ENCODE results near the gene SAMD15. TPM values are rescaled to one million over a fixed set of nuclear protein-coding genes. Genes with fewer than 3 reads are reported as not detected.

Gene SAMD15
- total RNA-seq, 2 experiments from 2014 or later: 0.34 TPM; not detected in 1

DNA sequence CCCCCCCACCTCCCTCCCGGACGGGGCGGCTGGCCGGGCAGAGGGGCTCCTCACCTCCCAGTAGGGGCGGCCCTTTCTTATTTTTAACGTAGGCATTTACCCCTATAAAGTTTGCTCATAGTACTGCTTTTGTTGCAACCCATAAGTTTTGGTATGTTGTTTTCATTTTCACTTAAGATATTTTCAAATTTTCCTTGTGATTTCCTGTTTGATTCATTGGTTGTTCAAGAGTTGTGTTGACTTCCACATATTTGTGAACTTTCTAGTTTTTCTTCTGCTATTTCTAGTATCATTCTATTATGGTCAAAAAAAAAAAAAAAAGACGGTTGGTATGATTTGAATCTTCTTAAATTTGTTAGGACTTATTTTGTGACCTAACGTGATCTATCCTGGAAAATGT lies 39.7 kb downstream of the SAMD15 start:
- Histone ChIP-seq H3K27ac (ENCODE audit: low read depth in 1 of 2, low read length in 2 of 2) (no peak overlapping the region), H3K4me3 (ENCODE audit: low read length) (no peak overlapping the region), H3K9me3 (ENCODE audit: control insufficient read depth in 1 of 2, insufficient read depth in 1 of 2, low read length in 2 of 2) (peaks cover 14 to 17% of the 10 kb centered on the region in 2 experiments), H3K36me3 (ENCODE audit: insufficient read depth, low read length) (no peaks in the 10 kb centered on the region), H3K27me3 (ENCODE audit: control insufficient read depth in 1 of 2, insufficient read depth in 2 of 2, low read length in 2 of 2) (no peaks in the 10 kb centered on the region), H3K4me1 (ENCODE audit: insufficient read depth, low read length) (no peaks in the 10 kb centered on the region)
- no peak for DNase-seq
- no peak overlapping the region for H3K4me3 Mint-ChIP-seq
- ChIA-PET POLR2A (no interaction called here), CTCF (no interaction called here)
- no peak overlapping the region for H3K27ac Mint-ChIP-seq
- no peak for TF ChIP-seq CTCF (IDR thresholded peaks at IDR 0.05)
- H3K4me1 Mint-ChIP-seq (ENCODE audit: low read depth): no peaks in the 10 kb centered on the region
- H3K27me3 Mint-ChIP-seq: no peaks in the 10 kb centered on the region
- peaks cover 25% of the 10 kb centered on the region for H3K36me3 Mint-ChIP-seq (ENCODE audit: low read depth)
- intact Hi-C loops (cut with DNase I, micrococcal nuclease): no loop called here
- H3K9me3 Mint-ChIP-seq: peaks cover 14% of the 10 kb centered on the region
- ATAC-seq (ENCODE audit: poor library complexity): no peak

DNA sequence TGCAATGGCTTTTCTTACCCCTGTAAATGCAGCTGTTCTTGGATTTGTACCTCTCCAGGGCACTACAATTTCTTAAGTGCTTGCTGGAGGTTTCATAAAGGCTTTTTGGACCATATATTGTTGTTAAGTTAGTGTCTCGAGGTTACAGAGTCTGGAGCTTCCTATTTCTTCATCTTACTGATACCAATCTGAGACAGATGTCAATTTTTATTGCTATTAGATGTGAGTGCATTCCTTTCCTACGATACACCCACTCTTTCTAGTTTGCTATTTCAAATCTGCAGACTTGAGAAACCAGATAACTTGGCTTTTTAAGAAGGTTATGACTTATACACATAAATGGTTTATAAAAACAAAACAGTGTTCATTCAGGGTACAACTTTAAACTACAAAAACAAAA lies 44.0 kb downstream of the SAMD15 start:
- Histone ChIP-seq H3K9me3 (ENCODE audit: control insufficient read depth in 1 of 2, insufficient read depth in 1 of 2, low read length in 2 of 2) (peaks cover 14 to 17% of the 10 kb centered on the region in 2 experiments), H3K4me3 (ENCODE audit: low read length) (no peak overlapping the region), H3K27ac (ENCODE audit: low read depth in 1 of 2, low read length in 2 of 2) (no peak overlapping the region), H3K36me3 (ENCODE audit: insufficient read depth, low read length) (peaks cover 34% of the 10 kb centered on the region), H3K27me3 (ENCODE audit: control insufficient read depth in 1 of 2, insufficient read depth in 2 of 2, low read length in 2 of 2) (no peaks in the 10 kb centered on the region), H3K4me1 (ENCODE audit: insufficient read depth, low read length) (no peaks in the 10 kb centered on the region)
- Mint-ChIP-seq H3K36me3 (ENCODE audit: low read depth) (peaks cover 69% of the 10 kb centered on the region), H3K27ac (no peak overlapping the region), H3K4me1 (ENCODE audit: low read depth) (no peaks in the 10 kb centered on the region), H3K4me3 (no peak overlapping the region), H3K9me3 (peaks cover 14% of the 10 kb centered on the region), H3K27me3 (no peaks in the 10 kb centered on the region)
- no peak for TF ChIP-seq CTCF (IDR thresholded peaks at IDR 0.05)
- ChIA-PET POLR2A (interaction anchor here (0.9 kb wide), 1 partner anchor 16 kb away, joined by 3 read pairs; no protein-coding TSS in a partner anchor), CTCF (no interaction called here)
- ATAC-seq (ENCODE audit: poor library complexity) (no peak), DNase-seq (no peak)
- intact Hi-C loops (cut with DNase I, micrococcal nuclease): no loop called here

DNA sequence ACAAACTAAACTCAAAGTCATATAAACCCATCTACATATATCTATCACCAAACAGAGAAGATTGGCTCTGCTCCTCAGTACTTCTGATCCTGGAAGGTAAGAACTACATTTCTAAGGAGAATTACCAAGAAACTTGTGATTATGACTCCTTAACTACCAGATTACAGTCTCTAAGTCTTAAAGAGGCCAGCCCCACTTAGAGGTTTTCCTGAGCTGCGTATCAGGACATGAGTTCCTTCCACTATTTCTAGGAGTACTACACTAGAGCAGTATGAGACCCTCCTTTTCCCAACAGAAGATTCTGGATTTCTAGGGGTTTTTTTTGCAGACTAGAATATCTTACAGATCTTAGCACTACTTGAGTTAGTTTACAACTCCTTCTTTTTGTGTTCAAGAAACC lies 46.2 kb downstream of the SAMD15 start, which contains the start of gene NOXRED1:
Gene NOXRED1 (minus strand): TSS at position 101 of the 400 bp plus-strand sequence. CDS start 634 bp downstream, outside the sequence.
- POLR2A ChIA-PET: no interaction called here

More for the DNA sequence above, 46.2 kb downstream of the SAMD15 start, which contains the start of gene NOXRED1:
- H3K4me3 ChIP-seq (ENCODE audit: low read length): no peak within 1 kb of the TSS
- Mint-ChIP-seq H3K36me3 (ENCODE audit: low read depth) (peaks cover 91% of the 10 kb centered on the region), H3K4me1 (ENCODE audit: low read depth) (no peaks in the 10 kb centered on the region), H3K27me3 (no peaks in the 10 kb centered on the region), H3K27ac (no peak within 1 kb of the TSS), H3K9me3 (peaks cover 10% of the 10 kb centered on the region), H3K4me3 (no peak within 1 kb of the TSS)
- TF ChIP-seq CTCF (IDR thresholded peaks at IDR 0.05): no peak
- no peak for ATAC-seq (ENCODE audit: poor library complexity)
- no peaks in the 10 kb centered on the region for H3K4me1 ChIP-seq (ENCODE audit: insufficient read depth, low read length)
- DNase-seq: no peak
- H3K27ac ChIP-seq (ENCODE audit: low read depth in 1 of 2, low read length in 2 of 2): no peak within 1 kb of the TSS
- intact Hi-C loops (cut with DNase I, micrococcal nuclease): no loop called here
- H3K27me3 ChIP-seq (ENCODE audit: control insufficient read depth in 1 of 2, insufficient read depth in 2 of 2, low read length in 2 of 2): no peaks in the 10 kb centered on the region
- peaks cover 9 to 16% of the 10 kb centered on the region in 2 experiments for H3K9me3 ChIP-seq (ENCODE audit: control insufficient read depth in 1 of 2, insufficient read depth in 1 of 2, low read length in 2 of 2)
- CTCF ChIA-PET: no interaction called here
- peaks cover 56% of the 10 kb centered on the region for H3K36me3 ChIP-seq (ENCODE audit: insufficient read depth, low read length)
